A549 (cell line): Measurements from ENCODE around the gene PIH1D1. TPM values are rescaled to one million over a fixed set of nuclear protein-coding genes. Genes with fewer than 3 reads are reported as not detected.

Experiments
- ATAC-seq, 2 experiments: fragments of 200-7000 bp in 1 of 2; fragments of >200 bp in 1 of 2; cut with Nextera tagmentation in 1 of 2; cut with Tn5 transposase in 1 of 2; 3 replicates each; pipeline versions ENCODE4 v1.8.0 to v1.9.1; 2018 to 2020; ENCODE audit warnings: mild to moderate bottlenecking in 1 of 2, moderate library complexity in 1 of 2
- CTCF ChIA-PET: fragments of 300-600 bp; sonication (Branson Sonifier 250); formaldehyde crosslinking; extraction: SDS; loops from one replicate; lab custom pipeline; 2021; ENCODE audit warnings: antibody characterized with exemption, inconsistent platforms; lab: Yijun Ruan, JAX
- POLR2A ChIA-PET: fragments of 350-600 bp; formaldehyde crosslinking; extraction: SDS; loops from one replicate; lab custom pipeline; 2021; ENCODE audit warnings: antibody characterized with exemption, inconsistent platforms; lab: Yijun Ruan, JAX
- DNase-seq, 2 experiments: peaks; one replicate each; pipeline versions ENCODE4 v3.0.0 to v3.0.0-alpha.2; 2011 to 2016; ENCODE audit warnings: low read depth in 1 of 2, low spot score in 1 of 2
- FAIRE-seq: peaks from 2 replicates; lab custom pipeline; 2011; peaks lifted over from hg19 to GRCh38; lab: Jason Lieb, UNC
- H3K27ac ChIP-seq, 2 experiments: fragments of >200 bp; sonication (Bioruptor Twin); formaldehyde crosslinking; 3 replicates each; pipeline ENCODE4 v1.5.1; 2016 to 2017
- H3K4me1 ChIP-seq: fragments of >200 bp; sonication (Bioruptor Twin); formaldehyde crosslinking; 3 replicates; pipeline ENCODE4 v1.6.1; 2016
- H3K4me2 ChIP-seq: fragments of >200 bp; sonication (Bioruptor Twin); formaldehyde crosslinking; 3 replicates; pipeline ENCODE4 v1.6.1; 2016
- H3K4me3 ChIP-seq: fragments of >200 bp; sonication (Bioruptor Twin); formaldehyde crosslinking; 3 replicates; pipeline ENCODE4 v1.5.1; 2016
- H3K9me3 ChIP-seq: fragments of >200 bp; sonication (Bioruptor Twin); formaldehyde crosslinking; 3 replicates; pipeline ENCODE4 v1.6.1; 2016
- BCL3 ChIP-seq: fragments of >200 bp; sonication (Bioruptor Twin); formaldehyde crosslinking; IDR thresholded peaks from 3 replicates; pipeline ENCODE4 v1.6.1; 2016
- BHLHE40 ChIP-seq: IDR thresholded peaks from 2 replicates; pipeline ENCODE4 v1.6.1; 2012; ENCODE audit warnings: low read depth, low read length, inconsistent platforms
- CEBPB ChIP-seq, 2 experiments: fragments of >200 bp in 1 of 2; sonication (Bioruptor Twin) in 1 of 2; formaldehyde crosslinking in 1 of 2; IDR thresholded peaks; 2 replicates each; pipeline ENCODE4 v1.6.1; 2012 to 2016
- CHD2 ChIP-seq: fragments of 150-350 bp; IDR thresholded peaks from 2 replicates; pipeline ENCODE4 v1.6.1; 2014; ENCODE audit warnings: low read length; ENCODE audit not compliant: partially characterized antibody
- CHD4 ChIP-seq: fragments of 200-600 bp; sonication (generic); IDR thresholded peaks from 2 replicates; pipeline ENCODE4 v1.6.1; 2016; ENCODE audit warnings: antibody characterized with exemption, mild to moderate bottlenecking, borderline replicate concordance
- EHF ChIP-seq: fragments of 250-450 bp; sonication (Bioruptor Pico); IDR thresholded peaks from 2 replicates; pipeline ENCODE4 v1.5.0; 2020; ENCODE audit warnings: mild to moderate bottlenecking
- ESRRA ChIP-seq: fragments of 150-350 bp; IDR thresholded peaks from 2 replicates; pipeline ENCODE4 v1.6.1; 2014; ENCODE audit warnings: mild to moderate bottlenecking, low read length, borderline replicate concordance
- HES2 ChIP-seq: fragments of >200 bp; sonication (Bioruptor Twin); formaldehyde crosslinking; IDR thresholded peaks from 2 replicates; pipeline ENCODE4 v1.6.1; 2016
- HOXB13 ChIP-seq: fragments of 250-450 bp; sonication (Bioruptor Pico); IDR thresholded peaks from 2 replicates; pipeline ENCODE4 v1.5.0; 2020; ENCODE audit warnings: low read depth, mild to moderate bottlenecking, moderate library complexity
- JUN ChIP-seq, 2 experiments: fragments of >200 bp; sonication (Bioruptor Twin); formaldehyde crosslinking; IDR thresholded peaks; 2 replicates in 1 of 2; 3 replicates in 1 of 2; pipeline ENCODE4 v1.6.1; 2016 to 2017
- MAFK ChIP-seq: fragments of 450-650 bp; IDR thresholded peaks from 2 replicates; pipeline ENCODE4 v1.6.1; 2014; ENCODE audit not compliant: partially characterized antibody
- MYC ChIP-seq: IDR thresholded peaks from 2 replicates; pipeline ENCODE4 v1.6.1; 2012; ENCODE audit warnings: mild to moderate bottlenecking, inconsistent platforms, low read length, improper control_type of control experiment, borderline replicate concordance
- NFE2L2 ChIP-seq: fragments of 150-350 bp; conservative IDR thresholded peaks from 2 replicates; pipeline ENCODE4 v1.6.1; 2014; ENCODE audit warnings: low read length
- NPAS2 ChIP-seq: fragments of 250-450 bp; sonication (Bioruptor Pico); IDR thresholded peaks from 2 replicates; pipeline ENCODE4 v1.8.0; 2022; ENCODE audit warnings: mild to moderate bottlenecking, moderate library complexity, borderline replicate concordance
- PHF8 ChIP-seq: fragments of 200-600 bp; sonication (generic); IDR thresholded peaks from 2 replicates; pipeline ENCODE4 v1.6.1; 2016; ENCODE audit warnings: low read depth, mild to moderate bottlenecking, antibody characterized with exemption, moderate library complexity, borderline replicate concordance
- TFCP2L1 ChIP-seq: fragments of 250-450 bp; sonication (Bioruptor Pico); IDR thresholded peaks from 2 replicates; pipeline ENCODE4 v1.5.0; 2021; ENCODE audit warnings: mild to moderate bottlenecking
- ZNF302 ChIP-seq: fragments of 250-450 bp; sonication (Bioruptor Pico); IDR thresholded peaks from 2 replicates; pipeline ENCODE4 v1.9.0; 2021; ENCODE audit warnings: inconsistent platforms, mild to moderate bottlenecking, moderate library complexity
- ZSCAN20 ChIP-seq: fragments of 250-450 bp; sonication (Bioruptor Pico); IDR thresholded peaks from 2 replicates; pipeline ENCODE4 v1.8.0; 2022; ENCODE audit warnings: mild to moderate bottlenecking, moderate library complexity
- WGBS: methylation state at CpG from one replicate; pipeline ENCODE4 v1.1.6; 2017; ENCODE audit errors: missing lambda C conversion rate; 5-methylcytosine and 5-hydroxymethylcytosine counted together
- polyA plus RNA-seq, 4 experiments: library from polyadenylated mRNA; depleted of rRNA in 3 of 4; stranded (reverse); fragments of >200 nt; fragmentation: RNase III in 1 of 4; extraction: RNeasy Plus Mini Kit Qiagen cat#74134 plus additional on column Dnase treatment in 1 of 4; gene quantifications; 2 replicates in 3 of 4; 3 replicates in 1 of 4; pipeline ENCODE4 v1.2.3, GENCODE V29; 2011 to 2017
- TF ChIP-seq, protein P1 (sequence below): fragments of 150-350 bp; IDR thresholded peaks from 2 replicates; pipeline ENCODE4 v1.6.1; 2014; ENCODE audit warnings: low read depth, mild to moderate bottlenecking, low read length
- TF ChIP-seq, protein P2 (sequence below): IDR thresholded peaks from 2 replicates; pipeline ENCODE4 v1.6.1; 2012
- TF ChIP-seq, protein P3 (sequence below): IDR thresholded peaks from 2 replicates; pipeline ENCODE4 v1.6.1; 2012; ENCODE audit warnings: low read depth, borderline replicate concordance

PIH1D1 gene
- polyA plus RNA-seq, 2 of the 4 experiments (the other 2 are of a cell fraction) = 89.7 to 114 TPM

DNA sequence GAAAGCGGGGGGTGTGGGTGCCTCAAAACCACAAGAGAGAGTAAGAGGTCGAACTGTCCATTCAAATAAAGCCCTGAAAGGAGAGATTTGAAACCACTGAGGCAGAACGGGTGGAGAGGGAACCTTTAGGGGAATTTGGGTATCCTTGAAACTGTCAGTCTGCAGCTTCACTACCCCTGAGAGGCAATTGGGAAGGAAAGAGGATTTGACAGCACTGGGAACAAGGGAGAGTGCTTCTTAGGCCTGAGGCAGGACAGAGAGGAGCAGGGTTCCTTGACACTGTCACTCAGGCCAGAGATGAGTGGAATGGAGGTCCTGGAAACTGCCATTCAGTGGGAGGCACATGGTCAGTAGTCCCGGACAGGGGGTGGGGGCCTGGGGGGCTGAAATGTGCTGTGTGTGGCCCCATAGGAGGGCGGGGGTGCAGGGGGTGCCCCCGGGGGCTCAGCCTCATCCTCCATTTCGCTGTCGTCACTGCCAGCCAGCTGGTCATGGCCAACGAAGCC, 21.4 kb downstream of the PIH1D1 start (continued):
- TF ChIP-seq BCL3 = no peak
- TF ChIP-seq, all 56 proteins: peak for 0

DNA sequence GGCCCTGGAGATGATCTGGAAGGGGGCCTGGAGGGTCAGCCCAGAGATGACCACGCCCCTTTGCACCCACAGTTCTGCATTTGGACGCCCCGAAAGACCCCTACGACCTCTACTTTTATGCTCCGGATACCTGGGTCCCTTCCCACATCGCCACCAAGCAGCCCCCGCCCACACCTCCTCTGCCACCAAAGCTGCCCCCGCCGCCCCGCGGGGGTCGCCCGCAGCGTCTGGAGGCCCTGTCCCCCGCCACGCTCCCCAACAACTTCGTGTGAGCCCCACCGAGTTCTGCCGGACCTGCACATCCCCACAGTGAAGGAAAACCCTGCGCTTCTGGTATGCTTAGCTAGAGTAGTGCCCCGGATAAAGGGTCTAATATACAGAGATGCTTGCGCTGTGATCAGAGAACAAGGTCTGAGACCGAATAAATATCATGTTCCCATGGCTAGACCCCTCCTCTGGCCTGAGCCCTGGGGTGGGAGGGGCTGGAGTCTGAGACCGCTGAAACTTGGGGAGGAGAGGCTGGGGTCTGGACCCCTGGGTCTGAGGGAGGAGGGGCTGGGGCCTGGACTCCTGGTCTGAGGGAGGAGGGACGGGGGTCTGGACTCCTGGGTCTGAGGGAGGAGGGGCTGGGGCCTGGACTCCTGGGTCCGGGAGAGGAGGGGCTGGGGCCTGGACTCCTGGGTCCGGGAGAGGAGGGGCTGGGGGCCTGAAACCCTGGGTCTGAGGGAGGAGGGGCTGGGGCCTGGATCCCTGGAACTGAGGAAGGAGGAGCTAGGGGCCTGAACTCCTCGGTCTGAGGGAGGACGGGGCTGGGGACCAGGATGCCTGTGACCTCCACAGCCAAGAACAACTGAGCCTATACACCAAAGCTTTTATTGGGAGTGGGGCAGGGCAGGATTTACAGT, 22.8 kb downstream of the PIH1D1 start:
- no peak for DNase-seq
- peak overlapping the region; percentile 98 for H3K4me2 ChIP-seq
- no peaks in the 10 kb centered on the region; the same call in 2 of the 3 replicates for H3K9me3 ChIP-seq
- CTCF ChIA-PET = interaction anchor here (0.6 to 13.8 kb wide), 11 partner anchors 7 to 280 kb away, joined by 3 to 141 read pairs (median 6); no protein-coding TSS in a partner anchor
- peaks cover 23% of the 10 kb centered on the region for H3K4me1 ChIP-seq
- TF ChIP-seq, protein P1, sequence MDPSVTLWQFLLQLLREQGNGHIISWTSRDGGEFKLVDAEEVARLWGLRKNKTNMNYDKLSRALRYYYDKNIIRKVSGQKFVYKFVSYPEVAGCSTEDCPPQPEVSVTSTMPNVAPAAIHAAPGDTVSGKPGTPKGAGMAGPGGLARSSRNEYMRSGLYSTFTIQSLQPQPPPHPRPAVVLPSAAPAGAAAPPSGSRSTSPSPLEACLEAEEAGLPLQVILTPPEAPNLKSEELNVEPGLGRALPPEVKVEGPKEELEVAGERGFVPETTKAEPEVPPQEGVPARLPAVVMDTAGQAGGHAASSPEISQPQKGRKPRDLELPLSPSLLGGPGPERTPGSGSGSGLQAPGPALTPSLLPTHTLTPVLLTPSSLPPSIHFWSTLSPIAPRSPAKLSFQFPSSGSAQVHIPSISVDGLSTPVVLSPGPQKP = no peak
- TF ChIP-seq HES2 (no peak), MYC (no peak), HOXB13 (CRISPR knock-in tag) (no peak), CHD2 (no peak), ZSCAN20 (CRISPR knock-in tag) (no peak), CHD4 (no peak), EHF (CRISPR knock-in tag) (no peak), CEBPB (IDR thresholded peaks at IDR 0.05) (no peak), JUN (IDR thresholded peaks at IDR 0.05) (no peak), MAFK (no peak), NPAS2 (no peak), PHF8 (no peak), TFCP2L1 (CRISPR knock-in tag) (no peak), NFE2L2 (no peak), BHLHE40 (no peak), ZNF302 (CRISPR knock-in tag) (no peak), ESRRA (no peak)
- TF ChIP-seq, protein P2, sequence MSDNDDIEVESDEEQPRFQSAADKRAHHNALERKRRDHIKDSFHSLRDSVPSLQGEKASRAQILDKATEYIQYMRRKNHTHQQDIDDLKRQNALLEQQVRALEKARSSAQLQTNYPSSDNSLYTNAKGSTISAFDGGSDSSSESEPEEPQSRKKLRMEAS = no peak
- TF ChIP-seq, protein P3, sequence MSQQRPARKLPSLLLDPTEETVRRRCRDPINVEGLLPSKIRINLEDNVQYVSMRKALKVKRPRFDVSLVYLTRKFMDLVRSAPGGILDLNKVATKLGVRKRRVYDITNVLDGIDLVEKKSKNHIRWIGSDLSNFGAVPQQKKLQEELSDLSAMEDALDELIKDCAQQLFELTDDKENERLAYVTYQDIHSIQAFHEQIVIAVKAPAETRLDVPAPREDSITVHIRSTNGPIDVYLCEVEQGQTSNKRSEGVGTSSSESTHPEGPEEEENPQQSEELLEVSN = no peak
- no peak for ATAC-seq
- FAIRE-seq = no peak
- H3K27ac ChIP-seq = peak overlapping the region in 1 of 2 experiments; percentile 66; a peak in 4 of 6 replicates
- H3K4me3 ChIP-seq = peak overlapping the region; percentile 39; the same call in 2 of the 3 replicates
- 62% methylated on average over 21 of the region's 29 CpGs for WGBS
- POLR2A ChIA-PET = no interaction called here
